PC-3 (cell line): ENCODE data around the gene CA10. TPM values are rescaled to one million over a fixed set of nuclear protein-coding genes. Genes with fewer than 3 reads are reported as not detected.

ENCODE experiments used
- ATAC-seq: fragments of 200-7000 bp; cut with Tn5 transposase; 2 replicates; pipeline ENCODE4 v1.9.1; 2020; ENCODE audit warnings: mild to moderate bottlenecking, moderate library complexity
- BruUV-seq: library from RNA; stranded (reverse); fragments of 400-500 nt; replicated peaks from 2 replicates; lab custom pipeline; 2021; lab: Mats Ljungman, UMichigan
- CTCF ChIA-PET: fragments of 300-600 bp; sonication (Branson Sonifier 250); formaldehyde crosslinking; loops from one replicate; lab custom pipeline; 2022; ENCODE audit warnings: antibody characterized with exemption; lab: Charles Lee
- POLR2A ChIA-PET: fragments of 300-600 bp; sonication (Branson Sonifier 250); formaldehyde crosslinking; loops from one replicate; lab custom pipeline; 2022; ENCODE audit warnings: antibody characterized with exemption; ENCODE audit not compliant: unreplicated experiment; lab: Charles Lee
- DNase-seq: peaks from one replicate; pipeline ENCODE4 v3.0.0-alpha.2; 2015
- H2AFZ ChIP-seq: fragments of 300-600 bp; sonication (generic); 2 replicates; pipeline ENCODE4 v1.6.0; 2016; ENCODE audit warnings: antibody characterized with exemption, low read length
- H3F3A ChIP-seq: fragments of 300-600 bp; sonication (generic); one replicate; pipeline ENCODE4 v1.6.0; 2017; ENCODE audit warnings: antibody characterized with exemption, low read length, control low read depth, mild to moderate bottlenecking; ENCODE audit not compliant: unreplicated experiment
- H3K27ac ChIP-seq: fragments of 300-600 bp; sonication (generic); 2 replicates; pipeline ENCODE4 v1.5.1; 2016; ENCODE audit warnings: mild to moderate bottlenecking, low read length
- H3K27me3 ChIP-seq: fragments of 300-600 bp; sonication (generic); 2 replicates; pipeline ENCODE4 v1.6.1; 2016; ENCODE audit warnings: low read length, mixed read lengths
- H3K36me3 ChIP-seq: fragments of 300-600 bp; sonication (generic); 2 replicates; pipeline ENCODE4 v1.6.1; 2016; ENCODE audit warnings: low read depth, mixed run types, low read length, mixed read lengths
- H3K4me1 ChIP-seq: fragments of 300-600 bp; sonication (generic); 2 replicates; pipeline ENCODE4 v1.5.1; 2016; ENCODE audit warnings: low read length; ENCODE audit not compliant: insufficient read depth
- H3K4me2 ChIP-seq: fragments of 300-600 bp; sonication (generic); 2 replicates; pipeline ENCODE4 v1.6.0; 2016; ENCODE audit warnings: low read length
- H3K4me3 ChIP-seq: fragments of 300-600 bp; sonication (generic); 2 replicates; pipeline ENCODE4 v1.5.1; 2016; ENCODE audit warnings: mild to moderate bottlenecking, low read length, mixed read lengths
- H3K79me2 ChIP-seq: fragments of 300-600 bp; sonication (generic); 2 replicates; pipeline ENCODE4 v1.6.1; 2017; ENCODE audit warnings: low read length, mixed read lengths
- H3K9ac ChIP-seq: fragments of 300-600 bp; sonication (generic); 2 replicates; pipeline ENCODE4 v1.6.0; 2016; ENCODE audit warnings: mild to moderate bottlenecking, low read length
- H3K9me2 ChIP-seq: fragments of 300-600 bp; sonication (generic); replicated peaks from 2 replicates; pipeline ENCODE4 v1.6.1; 2016; ENCODE audit warnings: mixed run types, low read length, mixed read lengths
- H3K9me3 ChIP-seq: fragments of 300-600 bp; sonication (generic); 2 replicates; pipeline ENCODE4 v1.6.1; 2016; ENCODE audit warnings: low read length, mixed read lengths
- H4K20me1 ChIP-seq: fragments of 300-600 bp; sonication (generic); 2 replicates; pipeline ENCODE4 v1.6.1; 2016; ENCODE audit warnings: low read length, mixed read lengths
- EZH2 ChIP-seq: fragments of 300-600 bp; sonication (generic); IDR thresholded peaks from one replicate; pipeline ENCODE4 v1.6.1; 2017; ENCODE audit warnings: antibody characterized with exemption, mild to moderate bottlenecking, low read length; ENCODE audit not compliant: unreplicated experiment
- EZH2phosphoT487 ChIP-seq: fragments of 300-600 bp; sonication (generic); IDR thresholded peaks from 2 replicates; pipeline ENCODE4 v1.6.1; 2018; ENCODE audit warnings: mild to moderate bottlenecking, antibody characterized with exemption, low read length, borderline replicate concordance
- intact Hi-C: fragments of 100-400 bp; cut with micrococcal nuclease; formaldehyde crosslinking; loops from 2 replicates; pipeline ENCODE4 v1.9.0; 2023
- total RNA-seq: library from RNA; depleted of rRNA; stranded (reverse); fragments of >200 nt; gene quantifications from 2 replicates; pipeline ENCODE4 v1.2.3, GENCODE V29; 2014
- TF ChIP-seq, protein P1 (sequence below): fragments of 300-600 bp; sonication (generic); conservative IDR thresholded peaks from 2 replicates; pipeline ENCODE4 v1.5.1; 2017; ENCODE audit warnings: antibody characterized with exemption, low read depth, mild to moderate bottlenecking, low read length

The CA10 gene
- total RNA-seq, 1 experiment from 2014 or later, result not detected

DNA sequence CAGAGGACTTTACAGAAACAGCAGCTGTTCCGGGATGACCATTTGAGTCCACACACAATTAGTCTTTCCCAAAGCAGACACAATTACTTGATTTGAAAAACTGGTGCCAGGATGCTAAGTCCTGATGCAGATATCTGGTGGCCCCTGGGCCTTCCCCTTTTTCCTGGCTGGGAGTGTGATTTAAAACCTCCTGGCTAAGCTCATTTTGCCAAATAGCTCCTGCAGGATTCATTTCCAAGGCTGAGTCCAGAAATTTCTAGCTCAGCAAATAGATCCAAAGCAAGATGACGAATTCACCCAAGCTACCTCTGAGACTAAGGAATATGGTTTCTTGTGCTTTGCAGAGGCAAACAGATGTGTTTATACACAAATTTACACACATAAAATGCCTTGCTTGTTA, 422.2 kb downstream of the CA10 start:
- DNase-seq, result no peak
- ChIA-PET CTCF (no interaction called here), POLR2A (no interaction called here)
- Histone ChIP-seq H3K27me3 (peaks cover 18% of the 10 kb centered on the region; the same call in 1 of the 2 replicates), H3K9me2 (no peaks in the 10 kb centered on the region), H2AFZ (no peak overlapping the region), H3K9ac (no peak overlapping the region), H3K79me2 (no peaks in the 10 kb centered on the region), H3K4me3 (no peak overlapping the region), H3F3A (no peaks in the 10 kb centered on the region), H3K9me3 (no peaks in the 10 kb centered on the region), H3K4me1 (peaks cover 4% of the 10 kb centered on the region; the same call in 1 of the 2 replicates), H3K27ac (no peak overlapping the region), H3K36me3 (no peaks in the 10 kb centered on the region), H4K20me1 (no peaks in the 10 kb centered on the region), H3K4me2 (no peak overlapping the region)
- no peak for ATAC-seq
- intact Hi-C loops, result no loop called here
- BruUV-seq, result no TSS peak
- TF ChIP-seq, protein P1, sequence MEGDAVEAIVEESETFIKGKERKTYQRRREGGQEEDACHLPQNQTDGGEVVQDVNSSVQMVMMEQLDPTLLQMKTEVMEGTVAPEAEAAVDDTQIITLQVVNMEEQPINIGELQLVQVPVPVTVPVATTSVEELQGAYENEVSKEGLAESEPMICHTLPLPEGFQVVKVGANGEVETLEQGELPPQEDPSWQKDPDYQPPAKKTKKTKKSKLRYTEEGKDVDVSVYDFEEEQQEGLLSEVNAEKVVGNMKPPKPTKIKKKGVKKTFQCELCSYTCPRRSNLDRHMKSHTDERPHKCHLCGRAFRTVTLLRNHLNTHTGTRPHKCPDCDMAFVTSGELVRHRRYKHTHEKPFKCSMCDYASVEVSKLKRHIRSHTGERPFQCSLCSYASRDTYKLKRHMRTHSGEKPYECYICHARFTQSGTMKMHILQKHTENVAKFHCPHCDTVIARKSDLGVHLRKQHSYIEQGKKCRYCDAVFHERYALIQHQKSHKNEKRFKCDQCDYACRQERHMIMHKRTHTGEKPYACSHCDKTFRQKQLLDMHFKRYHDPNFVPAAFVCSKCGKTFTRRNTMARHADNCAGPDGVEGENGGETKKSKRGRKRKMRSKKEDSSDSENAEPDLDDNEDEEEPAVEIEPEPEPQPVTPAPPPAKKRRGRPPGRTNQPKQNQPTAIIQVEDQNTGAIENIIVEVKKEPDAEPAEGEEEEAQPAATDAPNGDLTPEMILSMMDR, result no peak
- TF ChIP-seq EZH2phosphoT487 (no peak), EZH2 (no peak)

DNA sequence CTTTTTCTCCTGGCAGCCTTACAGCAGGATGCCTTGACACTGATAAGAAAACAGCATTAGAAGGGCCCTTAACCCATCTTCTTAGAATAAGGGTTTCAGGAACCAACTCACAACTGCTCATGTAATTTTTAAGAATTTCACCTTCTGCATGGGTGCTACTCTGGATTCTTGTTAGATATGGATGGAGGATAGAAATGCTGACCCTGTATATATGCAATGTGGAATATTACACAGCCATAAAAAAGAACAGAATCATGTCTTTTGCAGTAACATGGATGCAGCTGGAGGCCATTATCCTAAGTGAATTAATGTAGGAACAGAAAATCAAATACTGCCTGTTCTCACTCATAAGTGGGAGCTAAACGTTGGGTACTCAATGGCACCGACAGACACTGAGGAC, 423.5 kb downstream of the CA10 start:
- no TSS peak for BruUV-seq
- Histone ChIP-seq H3K9me2 (no peaks in the 10 kb centered on the region), H3F3A (no peaks in the 10 kb centered on the region), H3K36me3 (no peaks in the 10 kb centered on the region), H2AFZ (no peak overlapping the region), H4K20me1 (no peaks in the 10 kb centered on the region), H3K4me1 (no peaks in the 10 kb centered on the region), H3K79me2 (no peaks in the 10 kb centered on the region), H3K27ac (no peak overlapping the region), H3K27me3 (peaks cover 18% of the 10 kb centered on the region; the same call in 1 of the 2 replicates), H3K4me3 (no peak overlapping the region), H3K9me3 (no peaks in the 10 kb centered on the region), H3K9ac (no peak overlapping the region), H3K4me2 (no peak overlapping the region)
- intact Hi-C loops, result no loop called here
- ChIA-PET CTCF (no interaction called here), POLR2A (no interaction called here)
- TF ChIP-seq EZH2 (no peak), EZH2phosphoT487 (no peak)
- TF ChIP-seq, protein P1, result no peak
- DNase-seq (no peak), ATAC-seq (no peak)

DNA sequence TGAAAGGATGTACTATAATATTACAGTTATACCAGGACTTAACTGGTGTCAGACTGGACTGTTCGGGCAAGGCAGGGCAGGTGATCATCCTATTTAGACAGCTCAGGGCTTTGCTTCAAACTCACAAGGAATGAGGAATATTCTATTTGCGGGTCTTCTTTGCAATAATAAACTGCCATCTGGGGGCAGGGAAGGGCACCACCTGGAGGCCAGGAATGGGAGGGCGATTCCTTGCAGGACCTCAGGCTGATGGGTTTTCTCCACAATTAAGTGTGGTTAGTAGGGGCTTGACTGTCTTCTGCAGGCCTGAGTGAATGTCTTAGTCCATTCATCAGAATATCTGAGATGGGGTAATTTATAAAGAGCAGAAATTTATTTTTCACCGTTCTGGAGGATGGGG, 424.1 kb downstream of the CA10 start:
- Histone ChIP-seq H3K4me1 (no peaks in the 10 kb centered on the region), H3K4me2 (no peak overlapping the region), H3K36me3 (no peaks in the 10 kb centered on the region), H3K27ac (no peak overlapping the region), H3K9ac (no peak overlapping the region), H3K79me2 (no peaks in the 10 kb centered on the region), H4K20me1 (no peaks in the 10 kb centered on the region), H3K4me3 (no peak overlapping the region), H2AFZ (no peak overlapping the region), H3K9me3 (no peaks in the 10 kb centered on the region), H3F3A (no peaks in the 10 kb centered on the region), H3K9me2 (no peaks in the 10 kb centered on the region), H3K27me3 (peaks cover 18% of the 10 kb centered on the region; the same call in 1 of the 2 replicates)
- TF ChIP-seq, protein P1, result peak; percentile 84
- no peak for TF ChIP-seq EZH2
- ATAC-seq (peak; percentile 20; the same call in 1 of the 2 replicates), DNase-seq (peak; percentile 45)
- CTCF ChIA-PET, result no interaction called here
- POLR2A ChIA-PET, result no interaction called here
- intact Hi-C loops, result no loop called here
- no TSS peak for BruUV-seq
